Stomach (tissue), 9 donors: ENCODE data around the gene AIF1L. TPM values are rescaled to one million over a fixed set of nuclear protein-coding genes. Genes with fewer than 3 reads are reported as not detected.

Experiments used
- DNase-seq, 2 donors: peaks; one replicate each; pipeline versions ENCODE4 v3.0.0 to v3.0.0-alpha.2; 2013 to 2019
- H3K27ac ChIP-seq, 5 donors: fragments of 200-600 bp in 4 of 5; sonication (generic) in 4 of 5; one replicate each; pipeline ENCODE4 v1.5.1; 2013 to 2019; ENCODE audit warnings: mild to moderate bottlenecking in 1 of 5, moderate library complexity in 1 of 5
- H3K27me3 ChIP-seq, 3 donors: fragments of 200-600 bp; sonication (generic); one replicate each; pipeline ENCODE4 v1.5.1; 2017 to 2019; ENCODE audit warnings: mixed run types in 1 of 3
- H3K36me3 ChIP-seq, 4 donors: fragments of 200-600 bp; sonication (generic); 1 replicate in 3 of 4; 2 replicates in 1 of 4; pipeline ENCODE4 v1.5.1; 2016 to 2019
- H3K4me1 ChIP-seq, 4 donors: fragments of 200-600 bp; sonication (generic); one replicate each; pipeline ENCODE4 v1.5.1; 2016 to 2019
- H3K4me3 ChIP-seq, 4 donors: fragments of 200-600 bp; sonication (generic) in 3 of 4; one replicate each; pipeline ENCODE4 v1.5.1; 2016 to 2019; ENCODE audit warnings: mild to moderate bottlenecking in 1 of 4
- H3K9me3 ChIP-seq, 4 donors: fragments of 200-600 bp; sonication (generic); one replicate each; pipeline ENCODE4 v1.5.1; 2016 to 2019
- EP300 ChIP-seq: sonication (generic); formaldehyde crosslinking; IDR thresholded peaks from one replicate; pipeline ENCODE4 v1.6.1; 2017; ENCODE audit warnings: antibody characterized with exemption
- POLR2A ChIP-seq, 4 donors: fragments of 450-650 bp; IDR thresholded peaks; one replicate each; pipeline ENCODE4 v1.6.1; 2016; ENCODE audit warnings: antibody characterized with exemption in 4 of 4, control low read depth in 2 of 4, mild to moderate bottlenecking in 1 of 4, moderate library complexity in 1 of 4
- POLR2AphosphoS5 ChIP-seq, 3 donors: sonication (generic); formaldehyde crosslinking; IDR thresholded peaks; one replicate each; pipeline ENCODE4 v1.6.1; 2016; ENCODE audit warnings: antibody characterized with exemption in 3 of 3
- WGBS, 5 donors: extraction: QIAGEN DNeasy Blood & Tissue Kit in 3 of 5; methylation state at CpG; one replicate each; pipeline versions ENCODE4 v1.1.5 to v1.1.7; 2013 to 2018; 5-methylcytosine and 5-hydroxymethylcytosine counted together
- intact Hi-C: fragments of 100-400 bp; cut with DNase I; formaldehyde crosslinking; loops from one replicate; pipeline ENCODE4 v1.15.1; 2023; ENCODE audit warnings: low total_unique reads
- polyA plus RNA-seq, 3 donors: library from polyadenylated mRNA; stranded (reverse); fragments of 200-250 nt; gene quantifications; one replicate each; pipeline ENCODE4 v1.2.3, GENCODE V29; 2013
- total RNA-seq, 5 donors: library from RNA; depleted of rRNA; stranded (reverse); fragments of >200 nt; gene quantifications; one replicate each; pipeline versions ENCODE4 v1.1.0 to v1.2.3, GENCODE V29; 2014 to 2016
- TF ChIP-seq, protein P1 (sequence below), 7 experiments: fragments of 450-650 bp in 4 of 7; fragments of 200-600 bp in 3 of 7; sonication (generic) in 3 of 7; IDR thresholded peaks; one replicate each; pipeline ENCODE4 v1.5.1; 2016 to 2019; ENCODE audit warnings: antibody characterized with exemption in 7 of 7, control low read depth in 2 of 7, mild to moderate bottlenecking in 1 of 7
- donor health status: healthy with polysubstance abuse.
- donor health status: Bipolar disorder and iron deficiency.
- donor health status: healthy.

The AIF1L gene
- total and polyA plus RNA-seq, 8 donors: 1.2 to 18.4 (median 9.0) TPM; not detected in 2

DNA sequence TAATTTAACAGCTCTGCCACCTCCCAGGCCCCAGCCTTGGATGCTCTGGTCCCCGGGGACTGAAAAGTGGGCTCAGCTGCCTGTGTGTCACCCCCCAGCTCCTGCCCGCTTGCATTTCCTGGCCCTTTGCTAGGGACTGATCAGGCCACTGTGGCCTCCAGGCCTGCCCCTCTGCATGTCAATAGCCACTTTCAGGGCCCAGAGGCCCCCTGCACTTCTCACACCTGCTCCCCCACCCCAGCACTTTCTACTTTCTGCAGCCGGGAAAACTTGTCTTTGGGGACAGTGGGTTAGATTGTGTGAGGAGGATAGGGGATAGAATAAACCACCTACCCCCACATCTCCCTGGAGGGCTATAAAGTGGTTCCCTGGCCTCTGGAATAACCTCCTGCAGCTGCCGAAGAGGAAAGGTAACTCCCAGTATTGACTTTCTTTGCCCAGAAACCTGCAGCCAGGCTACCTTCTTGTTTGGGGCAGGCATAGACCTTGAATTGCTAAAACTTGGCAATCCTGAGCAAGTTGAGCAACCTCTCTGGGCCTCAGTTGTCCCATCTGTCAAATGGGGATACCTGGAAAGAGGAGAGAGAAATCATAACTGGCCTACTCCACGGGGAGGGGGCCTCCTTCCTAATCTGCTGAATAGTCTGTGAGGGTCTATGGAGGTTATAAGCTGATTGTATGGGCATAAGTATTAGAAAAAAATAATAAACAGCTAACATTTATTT lies 7.8 kb downstream of the AIF1L start:
- Histone ChIP-seq H3K4me1 (no peaks in the 10 kb centered on the region), H3K27me3 (no peaks in the 10 kb centered on the region), H3K27ac (no peak overlapping the region), H3K36me3 (no peaks in the 10 kb centered on the region), H3K9me3 (no peaks in the 10 kb centered on the region), H3K4me3 (no peak overlapping the region)
- TF ChIP-seq, protein P1, sequence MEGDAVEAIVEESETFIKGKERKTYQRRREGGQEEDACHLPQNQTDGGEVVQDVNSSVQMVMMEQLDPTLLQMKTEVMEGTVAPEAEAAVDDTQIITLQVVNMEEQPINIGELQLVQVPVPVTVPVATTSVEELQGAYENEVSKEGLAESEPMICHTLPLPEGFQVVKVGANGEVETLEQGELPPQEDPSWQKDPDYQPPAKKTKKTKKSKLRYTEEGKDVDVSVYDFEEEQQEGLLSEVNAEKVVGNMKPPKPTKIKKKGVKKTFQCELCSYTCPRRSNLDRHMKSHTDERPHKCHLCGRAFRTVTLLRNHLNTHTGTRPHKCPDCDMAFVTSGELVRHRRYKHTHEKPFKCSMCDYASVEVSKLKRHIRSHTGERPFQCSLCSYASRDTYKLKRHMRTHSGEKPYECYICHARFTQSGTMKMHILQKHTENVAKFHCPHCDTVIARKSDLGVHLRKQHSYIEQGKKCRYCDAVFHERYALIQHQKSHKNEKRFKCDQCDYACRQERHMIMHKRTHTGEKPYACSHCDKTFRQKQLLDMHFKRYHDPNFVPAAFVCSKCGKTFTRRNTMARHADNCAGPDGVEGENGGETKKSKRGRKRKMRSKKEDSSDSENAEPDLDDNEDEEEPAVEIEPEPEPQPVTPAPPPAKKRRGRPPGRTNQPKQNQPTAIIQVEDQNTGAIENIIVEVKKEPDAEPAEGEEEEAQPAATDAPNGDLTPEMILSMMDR (IDR thresholded peaks at IDR 0.05): no peak
- TF ChIP-seq EP300: no peak
- no peak for TF ChIP-seq POLR2AphosphoS5 (IDR thresholded peaks at IDR 0.05)
- TF ChIP-seq POLR2A (IDR thresholded peaks at IDR 0.05): no peak
- intact Hi-C loops: no loop called here
- WGBS, 5 donors: 66 to 90% (median 80%) methylated on average over 5 of the region's 5 CpGs
- DNase-seq: no peak

DNA sequence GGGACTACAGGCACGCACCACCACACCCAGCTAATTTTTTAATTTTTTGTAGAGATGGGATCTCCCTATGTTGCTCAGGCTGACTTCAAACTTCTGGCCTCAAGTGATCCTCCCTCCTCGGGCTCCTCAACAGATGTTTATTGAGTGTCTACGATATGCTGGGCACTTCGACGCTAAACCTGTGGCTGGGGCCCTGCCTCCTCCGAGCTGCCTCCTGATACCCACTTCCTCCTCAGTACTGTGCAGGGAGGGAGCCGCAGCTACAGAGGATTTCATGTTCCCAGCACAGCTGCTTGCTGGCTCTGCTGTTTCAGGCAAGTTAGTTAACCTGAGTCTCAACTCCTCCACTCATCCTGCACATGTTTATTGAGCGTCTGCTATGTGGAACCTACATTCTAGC lies 9.6 kb downstream of the AIF1L start:
- Histone ChIP-seq H3K4me1 (no peaks in the 10 kb centered on the region), H3K9me3 (no peaks in the 10 kb centered on the region), H3K27ac (no peak overlapping the region), H3K27me3 (no peaks in the 10 kb centered on the region), H3K4me3 (no peak overlapping the region), H3K36me3 (no peaks in the 10 kb centered on the region)
- WGBS, 5 donors: 87 to 93% (median 91%) methylated on average over 8 of the region's 8 CpGs
- DNase-seq: no peak
- TF ChIP-seq EP300 (no peak), POLR2A (IDR thresholded peaks at IDR 0.05) (no peak), POLR2AphosphoS5 (IDR thresholded peaks at IDR 0.05) (no peak)
- TF ChIP-seq, protein P1 (IDR thresholded peaks at IDR 0.05): no peak
- intact Hi-C loops: no loop called here

DNA sequence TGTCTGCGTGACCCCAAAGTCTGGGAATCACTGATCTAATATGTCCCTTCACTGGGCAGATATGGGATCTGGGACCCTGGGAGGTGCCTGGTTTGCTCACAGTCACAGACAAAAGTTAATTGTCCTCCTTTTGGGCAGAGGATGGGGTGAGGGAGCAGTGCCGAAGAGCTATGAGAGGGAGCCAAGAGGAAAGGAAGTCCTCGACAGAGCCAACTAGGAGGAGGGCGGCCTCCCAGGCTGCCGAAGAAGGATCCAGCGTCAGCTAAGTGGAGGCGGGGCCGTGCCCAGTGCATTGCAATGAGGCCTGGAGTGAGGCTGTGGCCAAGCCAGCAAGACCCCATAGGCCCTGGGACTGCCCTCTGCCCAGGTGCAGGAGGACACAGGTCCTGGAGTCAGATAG lies 11.4 kb downstream of the AIF1L start:
- 66 to 79% (median 76%) methylated on average over 8 of the region's 8 CpGs for WGBS, 5 donors
- intact Hi-C loops: no loop called here
- H3K27me3 ChIP-seq: peaks cover 0 to 4% (median 0%) of the 10 kb centered on the region in 3 donors
- H3K4me1 ChIP-seq: no peaks in the 10 kb centered on the region
- H3K4me3 ChIP-seq: no peak overlapping the region
- H3K36me3 ChIP-seq: no peaks in the 10 kb centered on the region
- no peak for TF ChIP-seq POLR2AphosphoS5 (IDR thresholded peaks at IDR 0.05)
- TF ChIP-seq, protein P1 (IDR thresholded peaks at IDR 0.05): no peak
- no peak for TF ChIP-seq EP300
- TF ChIP-seq POLR2A (IDR thresholded peaks at IDR 0.05): no peak
- no peak for DNase-seq
- H3K27ac ChIP-seq: no peak overlapping the region
- no peaks in the 10 kb centered on the region for H3K9me3 ChIP-seq

DNA sequence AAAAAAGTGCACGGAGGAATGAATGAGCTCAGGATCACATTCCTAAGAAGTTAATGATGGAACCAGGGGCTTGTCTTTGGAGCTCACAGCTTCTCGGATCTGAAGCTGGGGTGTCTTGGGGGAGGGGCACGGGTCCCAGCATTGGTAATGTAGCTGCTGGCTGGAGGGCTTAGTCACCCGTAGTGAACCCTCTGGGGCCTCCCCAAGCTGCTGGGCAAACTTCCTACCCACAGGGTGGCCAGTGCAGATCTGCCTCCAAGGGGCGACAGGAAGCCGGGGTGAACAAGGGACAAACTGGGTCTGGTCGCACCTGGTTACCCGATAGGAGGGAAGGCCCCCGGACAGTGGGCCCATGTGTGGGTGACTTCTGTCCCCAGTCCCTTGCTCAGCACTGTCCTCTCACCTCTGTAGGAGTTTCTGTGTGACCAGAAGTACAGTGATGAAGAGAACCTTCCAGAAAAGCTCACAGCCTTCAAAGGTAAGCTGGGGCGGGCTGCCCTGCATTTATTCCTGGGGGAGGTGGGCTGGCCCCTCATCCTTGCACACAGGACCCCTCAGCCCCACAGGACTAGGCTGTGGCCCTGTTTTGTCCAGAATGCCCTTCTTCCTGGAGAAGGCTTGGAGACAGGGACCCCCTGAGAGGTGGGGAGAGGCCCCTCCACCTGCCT lies 15.0 kb downstream of the AIF1L start:
- Histone ChIP-seq H3K27me3 (peaks cover 0 to 4% (median 0%) of the 10 kb centered on the region in 3 donors), H3K4me3 (no peak overlapping the region), H3K27ac (no peak overlapping the region), H3K36me3 (no peaks in the 10 kb centered on the region), H3K9me3 (no peaks in the 10 kb centered on the region), H3K4me1 (no peaks in the 10 kb centered on the region)
- TF ChIP-seq, protein P1 (IDR thresholded peaks at IDR 0.05): no peak
- TF ChIP-seq EP300 (no peak), POLR2A (IDR thresholded peaks at IDR 0.05) (no peak), POLR2AphosphoS5 (IDR thresholded peaks at IDR 0.05) (no peak)
- WGBS, 5 donors: 59 to 71% (median 67%) methylated on average over 9 to 10 of the region's 10 CpGs
- no peak for DNase-seq
- intact Hi-C loops: no loop called here
